Right lobe of liver (tissue), 6 donors: ENCODE results near the gene FAM131B. TPM values are rescaled to one million over a fixed set of nuclear protein-coding genes. Genes with fewer than 3 reads are reported as not detected.

ENCODE experiments used
- ATAC-seq, 4 donors: fragments of 200-7000 bp; cut with Tn5 transposase; one replicate each; pipeline ENCODE4 v1.9.1; 2020; ENCODE audit warnings: mild to moderate bottlenecking in 4 of 4, moderate library complexity in 4 of 4
- DNase-seq, 3 donors: peaks; one replicate each; pipeline ENCODE4 v3.0.0-alpha.2; 2020
- H3K27ac ChIP-seq, 3 donors: fragments of 200-600 bp; one replicate each; pipeline ENCODE4 v1.8.0; 2022
- H3K27me3 ChIP-seq, 2 donors: fragments of 200-600 bp; one replicate each; pipeline ENCODE4 v1.8.0; 2022
- H3K36me3 ChIP-seq, 4 donors: fragments of 200-600 bp; sonication (generic) in 1 of 4; one replicate each; pipeline versions ENCODE4 v1.5.1 to v1.8.0; 2017 to 2022; ENCODE audit warnings: control low read depth in 1 of 4
- H3K4me1 ChIP-seq, 4 donors: fragments of 200-600 bp; sonication (generic) in 1 of 4; one replicate each; pipeline versions ENCODE4 v1.5.1 to v1.8.0; 2017 to 2022; ENCODE audit warnings: control low read depth in 1 of 4
- H3K4me3 ChIP-seq, 3 donors: fragments of 200-600 bp; one replicate each; pipeline ENCODE4 v1.8.0; 2022
- H3K9me3 ChIP-seq, 4 donors: fragments of 200-600 bp; sonication (generic) in 1 of 4; one replicate each; pipeline versions ENCODE4 v1.5.1 to v1.8.0; 2017 to 2022; ENCODE audit warnings: control low read depth in 1 of 4
- CTCF ChIP-seq, 4 donors: fragments of 200-600 bp in 3 of 4; fragments of 450-650 bp in 1 of 4; IDR thresholded peaks; one replicate each; pipeline versions ENCODE4 v1.5.1 to v1.8.0; 2016 to 2022; ENCODE audit warnings: antibody characterized with exemption in 4 of 4, mild to moderate bottlenecking in 2 of 4
- POLR2A ChIP-seq: fragments of 450-650 bp; IDR thresholded peaks from one replicate; pipeline ENCODE4 v1.6.1; 2017; ENCODE audit warnings: antibody characterized with exemption, mild to moderate bottlenecking
- WGBS: methylation state at CpG from one replicate; pipeline ENCODE4 v1.1.6; 2018; ENCODE audit warnings: low coverage, low lambda C conversion rate; ENCODE audit not compliant: insufficient coverage; ENCODE audit errors: missing lambda C conversion rate; 5-methylcytosine and 5-hydroxymethylcytosine counted together
- intact Hi-C, 2 donors: fragments of 100-400 bp; cut with DNase I; formaldehyde crosslinking; loops; one replicate each; pipeline versions ENCODE4 v1.11.2 to v1.14.1; 2022
- total RNA-seq, 6 experiments: library from RNA; depleted of rRNA in 2 of 6; stranded (reverse); fragments of >200 nt in 2 of 6; fragmentation: NEBNext Ultra II Directional in 3 of 6; extraction: Animal tissue kit (Norgen Biotek cat#: 25700) in 3 of 6; gene quantifications; one replicate each; pipeline versions ENCODE4 v1.1.0 to v1.2.4, GENCODE V29; 2016 to 2023
- donor health status: DM: no; HTN: yes; CAD: no.
- donor health status: DM: no; HTN: no; CAD: no.
- donor health status: DM: no; HTN: no; CAD: no.
- donor health status: DM: no; HTN: yes; CAD: no.
- donor health status: DM: no; HTN: yes; CAD: no.

The FAM131B gene
- total RNA-seq, 6 experiments from 2014 or later: 0.05 to 0.51 (median 0.14) TPM

- Histone ChIP-seq H3K4me1 (no peaks in the 10 kb centered on the region), H3K27ac (no peak overlapping the region), H3K27me3 (no peaks in the 10 kb centered on the region), H3K4me3 (no peak overlapping the region), H3K9me3 (no peaks in the 10 kb centered on the region), H3K36me3 (no peaks in the 10 kb centered on the region)
- DNase-seq (no peak), ATAC-seq (peak in 1 of 4 donors; percentile 22)
- no peak for TF ChIP-seq POLR2A
- 60% methylated on average over 6 of the region's 8 CpGs for WGBS
- intact Hi-C loops: no loop called here
These were observed 31.2 kb downstream of the FAM131B start for GRCh38 chr7:143331179-143331801.

GRCh38 chr7:143329471-143330170 is 32.9 kb downstream of the FAM131B start:
- Histone ChIP-seq H3K4me1 (no peaks in the 10 kb centered on the region), H3K36me3 (no peaks in the 10 kb centered on the region), H3K27me3 (no peaks in the 10 kb centered on the region), H3K4me3 (no peak overlapping the region), H3K27ac (no peak overlapping the region), H3K9me3 (no peaks in the 10 kb centered on the region)
- DNase-seq (no peak), ATAC-seq (peak in 2 of 4 donors; percentile 30 to 32)
- intact Hi-C loops: loop anchor here in 1 of 2 donors (10.0 kb wide), 1 partner anchor 85 kb away; no protein-coding TSS in a partner anchor
- TF ChIP-seq CTCF (IDR thresholded peaks at IDR 0.05) (peak in 1 of 4 donors; percentile 7), POLR2A (no peak)
- 77% methylated on average over 8 of the region's 10 CpGs for WGBS

- ATAC-seq (no peak), DNase-seq (no peak)
- WGBS: 81% methylated on average over 3 of the region's 5 CpGs
- H3K4me3 ChIP-seq: no peak overlapping the region
- intact Hi-C loops: loop anchor here in 1 of 2 donors (10.0 kb wide), 1 partner anchor 87 kb away; no protein-coding TSS in a partner anchor
- H3K4me1 ChIP-seq: no peaks in the 10 kb centered on the region
- no peaks in the 10 kb centered on the region for H3K36me3 ChIP-seq
- no peak overlapping the region for H3K27ac ChIP-seq
- H3K9me3 ChIP-seq: no peaks in the 10 kb centered on the region
- TF ChIP-seq POLR2A (no peak), CTCF (IDR thresholded peaks at IDR 0.05) (no peak)
- no peaks in the 10 kb centered on the region for H3K27me3 ChIP-seq
These were observed 34.6 kb downstream of the FAM131B start for GRCh38 chr7:143327903-143328302.

- Histone ChIP-seq H3K4me1 (peaks cover 0 to 3% (median 0%) of the 10 kb centered on the region in 4 donors), H3K27ac (no peak overlapping the region), H3K36me3 (no peaks in the 10 kb centered on the region), H3K4me3 (no peak overlapping the region), H3K27me3 (no peaks in the 10 kb centered on the region), H3K9me3 (no peaks in the 10 kb centered on the region)
- ATAC-seq (peak in 1 of 4 donors; percentile 62), DNase-seq (no peak)
- 37% methylated on average over 2 of the region's 2 CpGs for WGBS
- TF ChIP-seq POLR2A (no peak), CTCF (IDR thresholded peaks at IDR 0.05) (no peak)
- intact Hi-C loops: loop anchor here in 1 of 2 donors (10.0 kb wide), 1 partner anchor 90 kb away; no protein-coding TSS in a partner anchor
These were observed 37.3 kb downstream of the FAM131B start for GRCh38 chr7:143325240-143325639.

- no peaks in the 10 kb centered on the region for H3K27me3 ChIP-seq
- no peak overlapping the region for H3K4me3 ChIP-seq
- TF ChIP-seq CTCF (IDR thresholded peaks at IDR 0.05) (no peak), POLR2A (no peak)
- 73% methylated on average over 5 of the region's 12 CpGs for WGBS
- no peak overlapping the region for H3K27ac ChIP-seq
- no peak for ATAC-seq
- no peak for DNase-seq
- H3K9me3 ChIP-seq: no peaks in the 10 kb centered on the region
- intact Hi-C loops: loop anchor here (5.0 to 10.0 kb wide), 2 partner anchors 91 to 94 kb away; no protein-coding TSS in a partner anchor
- H3K4me1 ChIP-seq: peaks cover 0 to 11% (median 4%) of the 10 kb centered on the region in 4 donors
- H3K36me3 ChIP-seq: no peaks in the 10 kb centered on the region
These were observed 38.9 kb downstream of the FAM131B start for GRCh38 chr7:143323653-143324052.
